A673 (cell line): ENCODE results near the gene PJA1.

ENCODE experiments used
- EZH2 ChIP-seq: fragments of 200-600 bp; sonication (generic); IDR thresholded peaks from 2 replicates; pipeline ENCODE4 v1.6.1; 2017; ENCODE audit warnings: borderline replicate concordance, low read depth, mild to moderate bottlenecking, mixed read lengths, antibody characterized with exemption, low read length; ENCODE audit not compliant: poor library complexity, severe bottlenecking
- TF ChIP-seq, protein P1 (sequence below): fragments of 300-800, 200-600 bp; sonication (generic); conservative IDR thresholded peaks from 2 replicates; pipeline ENCODE4 v1.5.1; 2017; ENCODE audit warnings: low read depth, mild to moderate bottlenecking, antibody characterized with exemption, low read length, moderate library complexity, mixed read lengths

DNA sequence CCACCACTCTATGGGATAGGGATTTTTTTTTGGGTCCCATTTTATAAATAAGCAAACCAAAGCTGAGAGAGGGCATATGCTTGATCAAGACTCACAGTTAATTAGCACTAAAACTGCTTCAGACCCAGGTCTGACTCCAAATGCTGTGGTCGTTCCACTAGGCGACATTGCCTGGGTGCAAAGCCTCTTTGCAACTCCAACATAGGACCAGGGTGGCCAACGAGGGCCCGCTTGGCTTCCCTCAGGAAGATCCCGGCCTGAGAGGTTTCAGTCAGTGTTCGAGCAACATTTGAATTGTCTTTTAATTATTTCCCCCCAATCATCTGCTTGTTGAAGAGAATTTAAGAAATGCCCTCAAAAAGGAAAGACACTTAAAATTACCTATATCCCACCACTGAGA is 11.2 kb downstream of the PJA1 start:
- TF ChIP-seq, protein P1, sequence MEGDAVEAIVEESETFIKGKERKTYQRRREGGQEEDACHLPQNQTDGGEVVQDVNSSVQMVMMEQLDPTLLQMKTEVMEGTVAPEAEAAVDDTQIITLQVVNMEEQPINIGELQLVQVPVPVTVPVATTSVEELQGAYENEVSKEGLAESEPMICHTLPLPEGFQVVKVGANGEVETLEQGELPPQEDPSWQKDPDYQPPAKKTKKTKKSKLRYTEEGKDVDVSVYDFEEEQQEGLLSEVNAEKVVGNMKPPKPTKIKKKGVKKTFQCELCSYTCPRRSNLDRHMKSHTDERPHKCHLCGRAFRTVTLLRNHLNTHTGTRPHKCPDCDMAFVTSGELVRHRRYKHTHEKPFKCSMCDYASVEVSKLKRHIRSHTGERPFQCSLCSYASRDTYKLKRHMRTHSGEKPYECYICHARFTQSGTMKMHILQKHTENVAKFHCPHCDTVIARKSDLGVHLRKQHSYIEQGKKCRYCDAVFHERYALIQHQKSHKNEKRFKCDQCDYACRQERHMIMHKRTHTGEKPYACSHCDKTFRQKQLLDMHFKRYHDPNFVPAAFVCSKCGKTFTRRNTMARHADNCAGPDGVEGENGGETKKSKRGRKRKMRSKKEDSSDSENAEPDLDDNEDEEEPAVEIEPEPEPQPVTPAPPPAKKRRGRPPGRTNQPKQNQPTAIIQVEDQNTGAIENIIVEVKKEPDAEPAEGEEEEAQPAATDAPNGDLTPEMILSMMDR: no peak
- TF ChIP-seq EZH2: no peak
